ENCODE results near the gene TEKT3.

- TF ChIP-seq CTCF (IDR thresholded peaks at IDR 0.05) (no peak), POLR2AphosphoS5 (IDR thresholded peaks at IDR 0.05) (no peak), POLR2A (IDR thresholded peaks at IDR 0.05; ENCODE audit: low read depth) (no peak)
Observed at GRCh38 chr17:15361151-15361550, 19.8 kb upstream of the TEKT3 start.

Data from esophagus muscularis mucosa (tissue), 3 donors.